ENCODE results near the gene FAM222A. TPM values are rescaled to one million over a fixed set of nuclear protein-coding genes. Genes with fewer than 3 reads are reported as not detected.

Gene FAM222A
- total RNA-seq, 1 experiment from 2014 or later: 2.8 TPM

DNA sequence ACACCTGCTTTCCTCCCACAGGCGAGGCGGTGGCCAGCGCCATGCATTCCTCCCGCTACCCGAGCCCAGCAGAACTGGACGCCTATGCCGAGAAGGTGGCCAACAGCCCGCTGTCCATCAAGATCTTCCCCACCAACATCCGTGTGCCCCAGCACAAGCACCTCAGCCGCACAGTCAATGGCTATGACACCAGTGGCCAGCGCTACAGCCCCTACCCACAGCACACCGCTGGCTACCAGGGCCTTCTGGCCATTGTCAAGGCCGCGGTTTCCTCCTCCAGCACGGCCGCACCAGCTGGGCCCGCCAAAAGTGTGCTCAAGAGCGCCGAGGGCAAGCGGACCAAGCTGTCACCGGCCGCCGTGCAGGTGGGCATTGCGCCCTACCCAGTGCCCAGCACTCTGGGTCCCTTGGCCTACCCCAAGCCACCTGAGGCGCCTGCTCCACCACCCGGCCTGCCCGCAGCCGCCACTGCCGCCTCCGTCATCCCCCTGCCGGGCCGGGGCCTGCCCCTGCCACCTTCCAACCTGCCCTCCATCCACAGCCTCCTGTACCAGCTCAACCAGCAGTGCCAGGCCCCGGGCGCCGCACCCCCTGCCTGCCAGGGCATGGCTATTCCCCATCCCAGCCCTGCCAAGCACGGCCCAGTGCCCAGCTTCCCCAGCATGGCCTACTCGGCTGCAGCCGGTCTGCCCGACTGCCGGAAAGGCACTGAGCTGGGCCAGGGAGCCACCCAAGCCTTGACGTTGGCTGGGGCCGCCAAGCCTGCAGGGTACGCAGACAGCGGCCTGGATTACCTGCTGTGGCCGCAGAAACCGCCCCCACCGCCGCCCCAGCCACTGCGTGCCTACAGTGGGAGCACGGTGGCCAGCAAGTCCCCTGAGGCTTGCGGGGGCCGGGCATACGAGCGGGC, 54.6 kb downstream of the FAM222A start:
- Mint-ChIP-seq H3K27ac (no peak overlapping the region), H3K27me3 (ENCODE audit: low read depth) (no peaks in the 10 kb centered on the region), H3K9me3 (no peaks in the 10 kb centered on the region), H3K36me3 (ENCODE audit: insufficient read depth in 1 of 3, low read depth in 3 of 3) (no peaks in the 10 kb centered on the region), H3K4me3 (no peak overlapping the region), H3K4me1 (peaks cover 13 to 15% of the 10 kb centered on the region in 2 experiments)
- no peak overlapping the region for H3K9ac ChIP-seq (ENCODE audit: extremely low read depth, insufficient read length, low read length)
- H3K79me2 ChIP-seq (ENCODE audit: insufficient read depth, low read length): no peaks in the 10 kb centered on the region
- peak; percentile 30 for DNase-seq
- no CpG with 5 or more reads among the region's 54 CpGs for WGBS (ENCODE audit: extremely low coverage, insufficient read length, low lambda C conversion rate)
- H2BK20ac ChIP-seq (ENCODE audit: low read depth, low read length, poor library complexity, severe bottlenecking): no peak overlapping the region
- H3K4me1 ChIP-seq (ENCODE audit: insufficient read depth, low read length): no peaks in the 10 kb centered on the region
- TF ChIP-seq, protein P1, sequence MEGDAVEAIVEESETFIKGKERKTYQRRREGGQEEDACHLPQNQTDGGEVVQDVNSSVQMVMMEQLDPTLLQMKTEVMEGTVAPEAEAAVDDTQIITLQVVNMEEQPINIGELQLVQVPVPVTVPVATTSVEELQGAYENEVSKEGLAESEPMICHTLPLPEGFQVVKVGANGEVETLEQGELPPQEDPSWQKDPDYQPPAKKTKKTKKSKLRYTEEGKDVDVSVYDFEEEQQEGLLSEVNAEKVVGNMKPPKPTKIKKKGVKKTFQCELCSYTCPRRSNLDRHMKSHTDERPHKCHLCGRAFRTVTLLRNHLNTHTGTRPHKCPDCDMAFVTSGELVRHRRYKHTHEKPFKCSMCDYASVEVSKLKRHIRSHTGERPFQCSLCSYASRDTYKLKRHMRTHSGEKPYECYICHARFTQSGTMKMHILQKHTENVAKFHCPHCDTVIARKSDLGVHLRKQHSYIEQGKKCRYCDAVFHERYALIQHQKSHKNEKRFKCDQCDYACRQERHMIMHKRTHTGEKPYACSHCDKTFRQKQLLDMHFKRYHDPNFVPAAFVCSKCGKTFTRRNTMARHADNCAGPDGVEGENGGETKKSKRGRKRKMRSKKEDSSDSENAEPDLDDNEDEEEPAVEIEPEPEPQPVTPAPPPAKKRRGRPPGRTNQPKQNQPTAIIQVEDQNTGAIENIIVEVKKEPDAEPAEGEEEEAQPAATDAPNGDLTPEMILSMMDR (conservative IDR thresholded peaks at IDR 0.05): no peak
- H3K27ac ChIP-seq (ENCODE audit: insufficient read length, low read depth, low read length): no peak overlapping the region
- no peaks in the 10 kb centered on the region for H3K27me3 ChIP-seq (ENCODE audit: insufficient read depth, low read length)
- H2AFZ ChIP-seq (ENCODE audit: low read length): no peak overlapping the region
- no peak overlapping the region for H3K18ac ChIP-seq (ENCODE audit: insufficient read length, low read depth, low read length)
- H2BK15ac ChIP-seq (ENCODE audit: low read depth, low read length): no peak overlapping the region
- H4K5ac ChIP-seq (ENCODE audit: insufficient read length, low read depth, low read length): no peak overlapping the region
- H3K4me2 ChIP-seq (ENCODE audit: insufficient read depth, insufficient read length, low read length): no peak overlapping the region
- H3K23ac ChIP-seq (ENCODE audit: insufficient read length, low read depth, low read length): no peak overlapping the region
- no peaks in the 10 kb centered on the region for H3K79me1 ChIP-seq (ENCODE audit: insufficient read depth, low read depth, low read length, poor library complexity, severe bottlenecking)
- no peak overlapping the region for H3K4ac ChIP-seq (ENCODE audit: low read depth, low read length)
- no peak overlapping the region for H4K91ac ChIP-seq (ENCODE audit: insufficient read length, low read depth, low read length)
- no peak overlapping the region for H2BK12ac ChIP-seq (ENCODE audit: insufficient read length, low read depth, low read length)
- H3K56ac ChIP-seq (ENCODE audit: insufficient read length, low read depth, low read length): no peak overlapping the region
- H2BK120ac ChIP-seq (ENCODE audit: low read depth, low read length, poor library complexity, severe bottlenecking): no peak overlapping the region
- no peak overlapping the region for H3K14ac ChIP-seq (ENCODE audit: insufficient read depth, low read length)
- no peak overlapping the region for H3T11ph ChIP-seq (ENCODE audit: low read length)
- H3K9me3 ChIP-seq (ENCODE audit: control insufficient read depth, low read depth, low read length): no peaks in the 10 kb centered on the region
- no peaks in the 10 kb centered on the region for H3K23me2 ChIP-seq (ENCODE audit: insufficient read length, low read depth, low read length, poor library complexity, severe bottlenecking)
- no peak overlapping the region for H2BK5ac ChIP-seq (ENCODE audit: insufficient read length, low read length)
- no peaks in the 10 kb centered on the region for H4K20me1 ChIP-seq (ENCODE audit: control insufficient read depth, insufficient read depth, insufficient read length)
- H2AK5ac ChIP-seq (ENCODE audit: insufficient read length, low read length): no peak overlapping the region
- no peak overlapping the region for H4K8ac ChIP-seq (replicated peaks; ENCODE audit: insufficient read length, low read depth, low read length)

All from H9 (cell line).